ENCODE results near the gene SLC11A1. TPM values are rescaled to one million over a fixed set of nuclear protein-coding genes. Genes with fewer than 3 reads are reported as not detected.

SLC11A1 gene
- total and polyA plus RNA-seq, 2 donors (not counting 1 experiment from before 2014, with no cell fraction given), result 6.5 to 65.3 TPM

- no peaks in the 10 kb centered on the region for H4K20me1 ChIP-seq (ENCODE audit: control insufficient read depth, insufficient read depth, low read length, poor library complexity, severe bottlenecking)
- H2AFZ ChIP-seq (ENCODE audit: insufficient read depth, low read depth, low read length, poor library complexity, severe bottlenecking), result no peak overlapping the region
- H3K9me3 Mint-ChIP-seq (ENCODE audit: insufficient read depth), result no peaks in the 10 kb centered on the region
- H3K27me3 ChIP-seq (replicated peaks in 1 of 4; ENCODE audit: control extremely low read depth in 1 of 4, control insufficient read depth in 3 of 4, insufficient read depth in 4 of 4, low read length in 3 of 4), result peaks cover 0 to 4% (median 0%) of the 10 kb centered on the region in 4 experiments
- WGBS (ENCODE audit: insufficient coverage), result 96% methylated on average over 7 of the region's 11 CpGs
- H3K9ac ChIP-seq (ENCODE audit: low read length), result no peak overlapping the region
- H3K4me3 ChIP-seq (ENCODE audit: control extremely low read depth in 1 of 5, extremely low read depth in 1 of 5, insufficient read depth in 1 of 5, low read depth in 2 of 5, low read length in 4 of 5), result no peak overlapping the region
- H3K27ac Mint-ChIP-seq, result no peak overlapping the region
- H3K27me3 Mint-ChIP-seq, result peaks cover 8% of the 10 kb centered on the region
- ChIA-PET POLR2A (no interaction called here), CTCF (no interaction called here)
- H3K4me1 ChIP-seq (ENCODE audit: control insufficient read depth in 2 of 2, insufficient read depth in 2 of 2, low read length in 2 of 2), result peaks cover 12 to 16% of the 10 kb centered on the region in 2 donors
- no peak overlapping the region for H3K4me2 ChIP-seq (replicated peaks; ENCODE audit: low read depth, low read length, poor library complexity, severe bottlenecking)
- H3K79me2 ChIP-seq (ENCODE audit: control insufficient read depth, insufficient read depth, low read length), result no peaks in the 10 kb centered on the region
- intact Hi-C loops (cut with micrococcal nuclease), result no loop called here
- H3K4me3 Mint-ChIP-seq, result no peak overlapping the region
- H3K36me3 ChIP-seq (replicated peaks in 1 of 2; ENCODE audit: control extremely low read depth in 1 of 2, control insufficient read depth in 1 of 2, extremely low read depth in 1 of 2, insufficient read depth in 2 of 2, low read length in 1 of 2), result no peaks in the 10 kb centered on the region
- no peak overlapping the region for H3K27ac ChIP-seq (ENCODE audit: low read length in 2 of 2)
- peaks cover 20% of the 10 kb centered on the region for H3K4me1 Mint-ChIP-seq
- no peaks in the 10 kb centered on the region for H3K9me3 ChIP-seq (ENCODE audit: control extremely low read depth in 1 of 3, control insufficient read depth in 2 of 3, insufficient read depth in 1 of 3, low read length in 2 of 3)
- TF ChIP-seq EZH2 (IDR thresholded peaks at IDR 0.05; ENCODE audit: borderline replicate concordance, insufficient read depth, low read depth, low read length, poor library complexity, severe bottlenecking), result no peak
- TF ChIP-seq CTCF (IDR thresholded peaks at IDR 0.05), result no peak
- DNase-seq, result no peak
- ATAC-seq (ENCODE audit: low read depth), result no peak
Measured at GRCh38 chr2:218435003-218435982, 53.2 kb downstream of the SLC11A1 start.

GRCh38 chr2:218436992-218437391 is 54.9 kb downstream of the SLC11A1 start:
- 67% methylated on average over 1 of the region's 5 CpGs for WGBS (ENCODE audit: insufficient coverage)
- H3K27ac ChIP-seq (ENCODE audit: low read length in 2 of 2), result no peak overlapping the region
- intact Hi-C loops (cut with micrococcal nuclease), result no loop called here
- peaks cover 4% of the 10 kb centered on the region for H3K27me3 Mint-ChIP-seq
- no peak overlapping the region for H3K9ac ChIP-seq (ENCODE audit: low read length)
- TF ChIP-seq EZH2 (IDR thresholded peaks at IDR 0.05; ENCODE audit: borderline replicate concordance, insufficient read depth, low read depth, low read length, poor library complexity, severe bottlenecking) (no peak), CTCF (IDR thresholded peaks at IDR 0.05) (no peak)
- peaks cover 20% of the 10 kb centered on the region for H3K4me1 Mint-ChIP-seq
- ChIA-PET CTCF (no interaction called here), POLR2A (no interaction called here)
- no peaks in the 10 kb centered on the region for H3K9me3 Mint-ChIP-seq (ENCODE audit: insufficient read depth)
- H4K20me1 ChIP-seq (ENCODE audit: control insufficient read depth, insufficient read depth, low read length, poor library complexity, severe bottlenecking), result no peaks in the 10 kb centered on the region
- no peak overlapping the region for H3K4me2 ChIP-seq (replicated peaks; ENCODE audit: low read depth, low read length, poor library complexity, severe bottlenecking)
- H3K36me3 ChIP-seq (replicated peaks in 1 of 2; ENCODE audit: control extremely low read depth in 1 of 2, control insufficient read depth in 1 of 2, extremely low read depth in 1 of 2, insufficient read depth in 2 of 2, low read length in 1 of 2), result no peaks in the 10 kb centered on the region
- peaks cover 0 to 4% (median 0%) of the 10 kb centered on the region in 4 experiments for H3K27me3 ChIP-seq (replicated peaks in 1 of 4; ENCODE audit: control extremely low read depth in 1 of 4, control insufficient read depth in 3 of 4, insufficient read depth in 4 of 4, low read length in 3 of 4)
- H3K27ac Mint-ChIP-seq, result no peak overlapping the region
- H3K4me3 Mint-ChIP-seq, result no peak overlapping the region
- H3K79me2 ChIP-seq (ENCODE audit: control insufficient read depth, insufficient read depth, low read length), result no peaks in the 10 kb centered on the region
- no peak for ATAC-seq (ENCODE audit: low read depth)
- H3K4me1 ChIP-seq (ENCODE audit: control insufficient read depth in 2 of 2, insufficient read depth in 2 of 2, low read length in 2 of 2), result peaks cover 12 to 16% of the 10 kb centered on the region in 2 donors
- DNase-seq, result no peak
- H3K9me3 ChIP-seq (ENCODE audit: control extremely low read depth in 1 of 3, control insufficient read depth in 2 of 3, insufficient read depth in 1 of 3, low read length in 2 of 3), result no peaks in the 10 kb centered on the region
- H2AFZ ChIP-seq (ENCODE audit: insufficient read depth, low read depth, low read length, poor library complexity, severe bottlenecking), result no peak overlapping the region
- H3K4me3 ChIP-seq (ENCODE audit: control extremely low read depth in 1 of 5, extremely low read depth in 1 of 5, insufficient read depth in 1 of 5, low read depth in 2 of 5, low read length in 4 of 5), result no peak overlapping the region

All from B cell (primary cell).